Tongue (tissue), 2 donors: ENCODE measurements around the gene SPTLC1. TPM values are rescaled to one million over a fixed set of nuclear protein-coding genes. Genes with fewer than 3 reads are reported as not detected.
"Not testable (repeated sequence)": the region's sequence is repeated elsewhere in the genome, so short reads cannot be mapped to it uniquely, and the experiment has no call there.

ENCODE experiments used
- DNase-seq: peaks from one replicate; pipeline ENCODE4 v3.0.0-alpha.2; 2015
- total RNA-seq: library from RNA; depleted of rRNA; stranded (reverse); fragments of >200 nt; gene quantifications from one replicate; pipeline ENCODE4 v1.2.3, GENCODE V29; 2014

Gene SPTLC1, protein sequence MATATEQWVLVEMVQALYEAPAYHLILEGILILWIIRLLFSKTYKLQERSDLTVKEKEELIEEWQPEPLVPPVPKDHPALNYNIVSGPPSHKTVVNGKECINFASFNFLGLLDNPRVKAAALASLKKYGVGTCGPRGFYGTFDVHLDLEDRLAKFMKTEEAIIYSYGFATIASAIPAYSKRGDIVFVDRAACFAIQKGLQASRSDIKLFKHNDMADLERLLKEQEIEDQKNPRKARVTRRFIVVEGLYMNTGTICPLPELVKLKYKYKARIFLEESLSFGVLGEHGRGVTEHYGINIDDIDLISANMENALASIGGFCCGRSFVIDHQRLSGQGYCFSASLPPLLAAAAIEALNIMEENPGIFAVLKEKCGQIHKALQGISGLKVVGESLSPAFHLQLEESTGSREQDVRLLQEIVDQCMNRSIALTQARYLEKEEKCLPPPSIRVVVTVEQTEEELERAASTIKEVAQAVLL
- total RNA-seq: 91.9 TPM

DNA sequence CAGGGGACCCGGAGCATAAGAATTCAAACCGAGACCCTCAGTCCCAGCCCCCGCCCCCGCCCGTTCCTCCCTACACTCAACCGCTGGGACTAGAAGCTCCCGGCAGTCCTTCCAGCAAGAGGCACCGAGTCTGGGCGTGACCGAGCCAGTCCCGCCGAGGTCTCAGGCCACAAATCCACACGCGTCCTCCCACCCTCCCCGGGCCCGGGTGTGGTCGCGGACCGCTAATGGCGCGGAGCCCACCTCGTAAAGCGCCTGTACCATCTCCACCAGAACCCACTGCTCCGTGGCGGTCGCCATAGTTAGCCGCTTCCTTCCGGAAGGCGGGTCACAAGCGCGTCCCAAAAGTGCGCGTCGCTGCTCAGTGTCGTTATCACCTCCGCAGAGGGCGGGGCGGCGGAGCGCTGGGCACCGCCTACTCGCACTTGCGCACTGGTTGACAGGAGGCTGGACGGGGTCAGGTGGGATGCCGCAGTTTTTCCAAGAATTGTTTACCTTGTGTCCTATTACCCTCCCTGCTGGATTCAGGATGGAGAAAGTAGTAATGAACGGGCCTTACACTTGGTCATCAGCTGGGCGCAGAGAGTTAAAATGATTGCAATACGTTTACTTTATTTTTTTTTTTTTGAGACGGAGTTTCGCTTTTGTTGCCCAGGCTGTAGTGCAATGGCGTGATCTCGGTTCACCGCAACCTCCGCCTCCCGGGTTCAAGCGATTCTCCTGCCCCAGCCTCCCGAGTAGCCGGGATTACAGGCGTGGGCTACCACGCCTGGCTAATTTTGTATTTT, at the start of gene SPTLC1:
Gene SPTLC1 (minus strand): TSS at position 343 of the 788 bp plus-strand sequence. CDS start 43 bp downstream, at position 300.
- peak; percentile 98 for DNase-seq

DNA sequence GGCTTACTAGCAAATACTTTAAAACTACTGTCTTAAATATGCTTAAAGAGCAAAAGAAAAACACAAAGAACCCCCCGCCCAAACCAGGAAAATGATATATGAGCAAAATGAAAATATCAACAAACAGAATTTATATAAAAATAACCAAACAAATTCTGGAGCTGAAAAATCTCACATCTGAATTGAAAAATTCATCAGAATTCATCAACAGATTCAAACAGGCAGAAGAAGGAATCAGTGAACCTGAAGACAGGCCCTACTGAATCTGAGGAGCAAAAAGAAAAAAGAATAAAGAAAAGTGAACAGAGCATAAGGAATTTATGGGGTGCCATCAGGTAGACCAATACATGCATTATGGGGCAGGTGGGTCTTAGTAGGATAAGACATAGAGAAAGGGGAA, 49.8 kb upstream of the SPTLC1 start:
- DNase-seq: no peak

DNA sequence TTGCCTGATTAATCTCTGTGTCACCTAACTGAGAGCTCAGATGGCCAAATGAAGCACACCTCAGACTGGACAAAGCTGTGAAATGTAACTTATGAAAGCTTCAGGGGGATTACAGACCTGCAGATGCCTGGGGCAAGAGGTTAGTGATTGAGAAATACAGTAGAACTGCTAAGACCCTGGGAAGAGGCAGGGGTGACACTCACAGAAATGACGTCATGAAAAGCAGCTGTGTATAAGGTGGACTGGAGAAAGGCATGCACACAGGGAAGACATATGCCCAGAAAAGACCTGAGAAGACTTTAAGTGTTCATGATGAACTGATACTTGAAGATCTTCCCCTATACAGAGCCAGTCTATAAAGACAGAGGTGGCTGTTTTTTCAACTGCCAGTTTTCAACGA, 49.3 kb upstream of the SPTLC1 start:
- no peak for DNase-seq

DNA sequence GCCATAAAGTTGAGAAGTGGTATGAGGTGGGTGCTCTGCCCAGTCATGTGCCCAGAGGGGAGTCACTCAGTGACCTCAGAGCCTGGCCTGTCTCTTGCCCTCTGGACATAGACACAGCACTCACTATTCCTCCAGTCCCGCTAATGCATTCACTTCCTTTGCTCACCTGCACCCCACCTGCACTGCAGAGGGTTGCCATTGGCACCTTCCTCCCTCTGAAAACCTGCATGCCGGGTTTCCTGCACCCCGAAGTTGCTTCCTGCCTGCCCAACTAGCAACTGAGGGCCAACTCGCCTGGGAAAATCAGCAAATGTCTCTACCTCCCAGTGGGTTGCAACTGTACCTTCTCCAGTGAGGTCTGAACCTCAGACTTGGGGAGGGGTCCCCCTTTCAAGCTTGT, 48.1 kb upstream of the SPTLC1 start:
- DNase-seq: no peak

DNA sequence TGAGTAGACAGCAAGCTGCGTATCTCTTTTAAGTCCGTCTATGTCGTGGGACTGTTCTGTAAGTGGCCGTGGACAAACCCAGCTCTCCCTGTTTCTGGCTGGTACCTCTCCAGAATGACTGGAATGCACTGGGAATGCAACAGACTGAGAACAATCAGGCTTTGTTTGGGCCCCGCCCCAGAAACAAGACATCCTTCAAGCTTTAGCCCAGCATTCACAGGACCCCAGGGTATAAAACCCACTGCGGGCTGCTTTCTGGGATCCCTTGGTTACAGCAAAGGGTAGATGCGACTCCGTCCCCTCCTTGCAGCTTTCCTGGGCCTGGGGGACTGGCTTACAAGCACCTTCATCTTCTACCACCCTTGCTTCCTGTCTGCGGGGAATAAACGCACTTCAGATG, 45.6 kb upstream of the SPTLC1 start:
- DNase-seq: no peak

DNA sequence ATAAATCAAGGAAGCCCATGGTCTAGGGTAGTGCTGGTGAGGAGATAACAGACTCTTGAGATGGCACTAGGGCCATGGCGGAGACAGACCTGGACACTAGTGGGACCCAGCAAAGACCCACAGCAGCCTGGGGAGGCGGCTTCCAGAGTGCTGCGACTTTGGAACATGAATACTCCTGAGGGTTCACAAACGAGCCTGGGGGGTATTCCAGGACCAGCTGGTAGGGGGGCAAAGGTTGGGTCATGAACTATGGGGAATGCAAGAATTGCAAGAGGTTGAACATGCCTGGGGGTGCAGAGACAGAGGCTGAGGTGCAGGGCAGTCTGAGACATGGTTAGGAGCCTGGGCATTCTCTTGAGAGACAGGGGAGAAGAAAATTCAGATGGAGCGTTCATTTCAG, 43.8 kb upstream of the SPTLC1 start:
- DNase-seq: no peak

DNA sequence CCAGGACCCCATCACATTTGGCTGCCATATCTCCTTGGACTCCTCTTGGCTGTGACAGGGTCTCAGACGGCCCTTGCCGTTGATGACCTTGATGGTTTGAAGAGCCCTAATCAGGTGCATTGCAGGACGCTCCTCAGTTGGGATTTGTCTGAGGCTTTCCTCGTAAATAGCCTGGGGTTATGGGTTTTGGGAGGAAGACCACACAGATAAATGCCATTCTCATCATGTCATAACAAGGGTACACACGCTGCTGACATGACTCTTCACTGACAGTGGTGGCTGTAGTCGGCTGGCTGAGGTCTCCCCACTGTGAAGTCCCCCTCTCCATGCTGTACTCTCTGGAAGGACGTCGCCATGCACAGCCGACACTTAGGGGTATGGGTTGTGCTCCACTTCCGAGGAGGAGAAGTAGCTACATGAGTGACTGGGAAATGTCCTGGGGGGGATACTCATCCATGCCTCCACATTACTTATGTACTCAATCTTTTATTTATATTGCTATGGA, 42.9 kb upstream of the SPTLC1 start:
- no peak for DNase-seq

DNA sequence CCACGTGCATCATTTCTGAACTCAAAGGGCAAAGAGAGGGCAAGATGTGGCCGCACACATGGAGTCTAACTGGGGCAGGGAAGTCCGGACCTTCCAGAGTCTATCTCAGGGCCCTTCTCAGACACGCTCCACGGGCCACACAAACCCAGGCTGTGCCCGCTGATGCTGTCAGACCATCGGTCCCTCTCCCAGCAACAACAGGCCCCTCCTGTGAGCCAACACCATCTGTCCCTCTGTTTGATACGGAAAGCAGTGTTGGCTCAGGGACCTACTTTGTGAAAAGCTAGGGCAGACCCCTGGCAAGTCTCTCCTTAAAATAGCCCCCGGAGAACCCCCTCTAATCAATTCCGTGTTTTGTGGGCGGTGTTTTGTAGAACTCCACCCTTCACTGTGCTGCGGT, 40.5 kb upstream of the SPTLC1 start:
- not testable (repeated sequence) for DNase-seq

DNA sequence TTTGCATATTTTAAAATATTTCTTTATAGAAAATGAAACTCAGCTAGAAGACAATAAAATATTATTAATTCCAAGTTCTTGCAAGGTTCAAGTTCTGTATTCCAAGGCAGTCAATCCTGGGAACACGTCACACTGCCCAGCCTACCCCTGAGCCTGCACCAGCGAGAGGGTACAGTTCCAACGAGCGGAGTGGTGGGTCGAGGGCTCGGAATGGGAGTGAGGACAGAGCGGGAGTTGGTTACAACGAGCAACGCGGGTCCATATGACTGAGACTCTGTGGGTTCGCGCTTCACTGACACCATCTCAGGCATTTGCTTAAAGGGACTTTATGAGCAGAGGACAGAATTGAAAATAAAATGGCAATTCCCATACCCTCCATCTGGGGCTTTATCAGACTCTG, 40.0 kb upstream of the SPTLC1 start:
- DNase-seq: no peak

DNA sequence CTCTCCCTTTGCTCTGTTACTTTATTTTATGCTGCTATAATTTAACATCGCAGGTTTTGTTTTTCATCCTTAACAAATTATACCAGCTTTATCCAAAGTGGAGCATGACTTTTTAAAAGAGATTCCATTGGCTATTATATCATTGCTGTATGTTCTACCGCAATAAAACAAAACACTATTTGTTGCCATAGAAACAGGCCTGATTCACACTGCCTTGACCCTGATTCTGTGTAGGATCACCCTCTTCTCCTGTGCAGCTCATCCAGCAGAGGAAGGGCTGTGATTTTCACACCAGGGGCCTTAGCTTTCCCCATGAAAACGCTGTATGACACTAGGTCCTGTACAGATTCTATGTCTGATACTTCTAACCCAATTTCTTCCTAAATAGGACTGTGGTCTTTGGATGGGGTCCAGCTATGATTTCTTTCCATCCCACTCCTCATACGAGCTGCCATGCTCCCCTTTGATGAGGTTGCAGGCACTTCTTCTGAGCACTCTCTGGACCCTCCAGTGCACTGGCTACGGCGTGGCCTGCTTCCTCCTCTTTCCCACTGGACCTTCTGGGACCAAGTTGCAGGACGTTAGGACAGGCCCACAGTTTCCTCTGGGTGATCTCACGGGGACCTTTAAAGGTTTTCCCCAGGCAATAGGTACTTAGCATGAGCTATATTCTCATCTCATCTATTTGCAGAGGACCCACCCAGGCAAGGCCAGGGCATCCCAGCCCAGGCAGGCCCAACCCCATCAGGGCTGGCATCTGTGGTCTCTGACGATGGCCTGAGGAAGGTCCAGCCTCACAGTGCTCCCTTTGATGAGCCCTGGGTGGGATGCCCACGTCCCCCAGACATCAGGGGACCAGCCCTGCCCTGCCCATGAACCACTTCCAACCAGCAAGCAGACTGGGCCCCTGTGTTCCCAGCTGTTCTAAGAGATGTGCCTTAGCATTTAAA, 38.5 kb upstream of the SPTLC1 start:
- not testable (repeated sequence) for DNase-seq

DNA sequence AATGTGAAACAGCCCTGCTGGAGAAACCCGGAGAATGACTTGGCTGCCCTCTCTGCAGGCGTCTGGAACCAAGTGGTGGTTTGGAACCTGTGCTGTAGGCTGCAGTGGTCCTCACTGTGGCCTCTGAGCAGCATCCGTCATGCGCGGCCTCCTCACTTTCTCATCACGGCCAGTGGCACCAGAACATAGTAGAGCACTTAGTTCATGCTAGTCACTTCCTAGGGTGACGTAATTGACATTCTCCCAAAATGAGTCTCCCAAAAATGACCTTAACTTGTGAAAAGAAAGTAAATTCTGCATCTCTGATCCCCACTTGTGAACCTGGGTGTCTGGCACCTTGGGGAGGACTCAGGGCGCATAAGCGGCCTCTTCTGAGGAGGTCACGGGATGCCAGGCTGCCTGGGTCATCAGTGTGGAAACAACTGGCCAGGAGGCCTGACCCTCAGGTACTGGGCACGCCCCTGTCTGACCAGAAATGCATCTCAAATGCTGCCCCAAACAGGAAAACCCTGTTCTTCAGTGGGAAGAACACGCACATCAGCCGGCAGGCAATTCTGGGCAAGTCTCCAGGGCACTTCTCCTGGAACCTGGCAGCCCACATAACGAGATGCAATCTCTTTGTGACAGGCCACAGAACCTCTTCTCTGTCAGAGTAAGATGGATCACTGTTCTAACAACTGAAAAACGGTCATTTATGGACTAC, 36.6 kb upstream of the SPTLC1 start:
- no peak for DNase-seq

DNA sequence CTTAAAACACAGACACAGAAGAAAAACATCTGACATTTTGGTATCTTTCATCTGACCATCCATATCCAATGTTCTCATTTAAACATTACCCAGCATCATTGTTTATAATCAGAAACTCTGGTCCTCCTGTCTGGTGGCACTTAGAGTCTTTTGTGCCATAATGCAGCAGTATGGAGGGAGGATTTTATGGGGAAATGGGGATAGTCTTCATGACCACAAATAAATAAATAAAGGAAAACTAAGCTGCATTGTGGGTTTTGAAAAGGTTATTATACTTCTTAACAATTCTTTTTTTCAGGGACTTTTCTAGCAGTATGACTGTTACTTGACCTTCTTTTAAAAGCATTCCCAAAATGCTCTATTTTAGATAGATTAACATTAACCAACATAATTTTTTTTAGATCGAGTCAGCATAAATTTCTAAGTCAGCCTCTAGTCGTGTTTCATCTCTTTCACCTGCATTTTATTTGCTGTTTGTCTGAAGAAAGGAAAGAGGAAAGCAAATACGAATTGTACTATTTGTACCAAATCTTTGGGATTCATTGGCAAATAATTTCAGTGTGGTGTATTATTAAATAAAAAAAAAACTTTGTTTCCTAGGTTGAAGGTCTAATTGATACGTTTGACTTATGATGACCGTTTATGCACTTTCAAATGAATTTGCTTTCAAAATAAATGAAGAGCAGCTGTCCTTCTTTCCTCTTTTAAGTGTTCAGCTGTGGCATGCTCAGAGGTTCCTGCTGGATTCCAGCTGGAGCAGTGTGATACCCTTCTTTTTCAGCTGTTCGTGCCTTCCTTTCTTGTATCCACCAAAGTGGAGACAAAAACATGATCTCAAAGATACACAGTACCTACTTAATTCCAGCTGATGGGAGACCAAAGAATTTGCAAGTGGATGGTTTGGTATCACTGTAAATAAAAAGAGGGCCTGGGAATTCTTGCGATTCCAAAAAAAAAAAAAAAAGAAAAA, 35.6 kb upstream of the SPTLC1 start:
- not testable (repeated sequence) for DNase-seq

DNA sequence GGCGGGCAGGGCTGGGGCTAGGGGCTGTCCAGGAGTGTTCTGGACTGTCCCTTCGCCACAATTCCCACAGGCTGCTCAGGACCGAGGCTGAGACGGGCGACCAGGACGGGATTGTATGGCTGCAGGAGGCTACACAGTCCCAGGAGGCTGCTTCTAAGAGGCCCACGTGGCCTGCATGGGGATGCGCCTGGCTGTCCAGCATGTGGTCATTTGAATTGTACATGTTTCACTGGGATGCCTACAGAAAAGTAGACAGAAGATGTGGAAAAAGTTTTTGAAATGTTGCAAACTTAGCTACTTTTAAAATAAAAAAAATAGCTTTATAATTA, 32.6 kb upstream of the SPTLC1 start:
- no peak for DNase-seq

DNA sequence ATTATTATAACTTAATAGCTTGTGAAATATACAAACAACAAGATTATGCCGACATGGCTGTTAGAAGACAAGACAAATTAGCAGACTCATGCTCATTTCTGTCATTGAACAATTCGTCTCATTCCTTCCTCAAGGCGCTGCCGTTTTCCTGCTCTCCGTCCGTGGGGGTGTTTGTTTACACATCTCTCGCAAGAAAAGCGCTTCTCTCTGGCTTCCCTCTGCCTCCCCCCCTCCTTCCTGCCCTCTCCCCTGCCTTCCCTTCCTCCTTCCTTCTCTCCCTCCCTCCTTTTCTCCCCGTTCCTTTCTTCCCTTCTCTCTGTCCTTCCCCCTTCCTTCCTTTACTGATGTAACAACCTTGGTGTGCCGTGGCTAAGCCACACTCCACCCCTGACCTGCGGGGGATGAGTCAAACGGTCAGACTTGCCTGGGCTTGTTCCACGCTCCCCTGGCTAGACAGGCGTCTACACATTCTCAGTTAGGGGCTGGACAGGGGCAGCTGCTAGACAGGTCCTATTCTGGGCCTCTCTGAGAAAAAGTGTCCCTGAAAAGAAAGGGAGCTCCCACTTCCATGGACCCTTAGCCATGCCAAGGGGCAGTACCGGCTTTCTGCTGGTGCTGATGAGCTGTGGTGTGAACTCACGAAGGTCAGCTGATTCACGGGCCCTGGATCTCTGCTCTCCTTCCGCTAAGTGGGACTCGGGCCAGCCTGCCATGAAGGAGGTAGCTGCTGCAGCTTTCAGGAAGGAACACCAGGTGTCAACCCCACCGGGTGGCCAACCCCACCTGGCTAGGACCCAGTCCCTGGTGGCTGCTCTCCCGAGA, 32.0 kb upstream of the SPTLC1 start:
- DNase-seq: peak; percentile 59

DNA sequence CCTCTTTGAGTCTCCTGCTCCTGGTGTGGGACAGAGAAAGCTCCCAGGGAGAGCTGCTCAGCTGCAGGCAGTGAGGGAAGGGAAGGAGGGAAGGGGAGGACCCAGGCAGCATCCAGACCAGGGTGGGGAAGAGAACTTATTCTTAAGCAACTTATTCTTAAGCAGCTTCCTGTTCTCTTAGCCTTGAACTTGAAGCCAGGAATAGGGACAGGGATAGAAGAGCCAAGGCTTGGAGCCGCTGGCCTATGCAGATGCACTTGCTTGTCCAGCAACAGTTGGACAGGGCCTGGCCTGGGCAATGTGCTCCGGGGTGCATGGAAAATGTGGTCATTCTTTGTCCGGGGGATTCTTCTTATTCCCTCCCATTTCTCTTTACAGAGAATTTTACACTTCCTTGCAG, 31.4 kb upstream of the SPTLC1 start:
- no peak for DNase-seq

DNA sequence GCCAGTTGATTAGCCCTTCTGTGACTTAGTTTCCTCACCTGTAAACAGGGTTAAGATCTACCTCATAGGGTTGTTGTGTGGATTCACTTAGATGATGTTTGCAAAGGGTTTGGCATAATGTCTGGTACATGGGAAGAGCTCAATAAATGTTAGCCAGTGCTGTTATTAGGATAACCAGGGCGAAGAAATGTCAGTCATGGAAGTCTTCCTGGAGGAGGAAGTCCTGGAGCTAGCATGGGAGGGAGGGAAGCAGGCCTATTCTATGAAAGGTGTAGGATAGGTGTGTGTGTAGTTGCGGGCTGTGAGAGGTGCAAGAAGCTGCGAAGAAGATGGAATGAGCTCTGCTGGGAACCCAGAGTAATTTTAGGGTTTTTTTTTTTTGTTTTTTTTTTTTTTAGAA, 30.6 kb upstream of the SPTLC1 start:
- DNase-seq: not testable (repeated sequence)

DNA sequence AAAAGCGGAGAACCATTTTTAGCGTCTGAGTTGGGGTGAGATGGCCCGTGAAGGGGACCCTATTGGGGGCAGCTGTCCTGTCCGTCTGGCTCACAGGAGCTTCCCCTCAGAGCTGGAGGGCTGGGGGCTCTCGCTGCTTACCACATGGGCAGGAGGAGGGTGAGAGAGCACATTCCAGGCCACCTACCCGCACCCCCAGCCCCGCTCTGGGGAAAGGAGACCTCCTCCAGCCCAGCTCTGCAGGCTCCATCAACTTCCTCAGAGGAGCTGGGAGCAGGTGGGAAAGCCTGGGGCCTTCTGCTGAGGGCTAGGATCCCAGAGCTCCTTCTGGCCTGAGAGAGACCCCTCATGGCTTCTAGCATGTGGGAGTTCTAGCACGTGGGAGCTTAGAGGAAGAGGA, 27.1 kb upstream of the SPTLC1 start:
- no peak for DNase-seq

DNA sequence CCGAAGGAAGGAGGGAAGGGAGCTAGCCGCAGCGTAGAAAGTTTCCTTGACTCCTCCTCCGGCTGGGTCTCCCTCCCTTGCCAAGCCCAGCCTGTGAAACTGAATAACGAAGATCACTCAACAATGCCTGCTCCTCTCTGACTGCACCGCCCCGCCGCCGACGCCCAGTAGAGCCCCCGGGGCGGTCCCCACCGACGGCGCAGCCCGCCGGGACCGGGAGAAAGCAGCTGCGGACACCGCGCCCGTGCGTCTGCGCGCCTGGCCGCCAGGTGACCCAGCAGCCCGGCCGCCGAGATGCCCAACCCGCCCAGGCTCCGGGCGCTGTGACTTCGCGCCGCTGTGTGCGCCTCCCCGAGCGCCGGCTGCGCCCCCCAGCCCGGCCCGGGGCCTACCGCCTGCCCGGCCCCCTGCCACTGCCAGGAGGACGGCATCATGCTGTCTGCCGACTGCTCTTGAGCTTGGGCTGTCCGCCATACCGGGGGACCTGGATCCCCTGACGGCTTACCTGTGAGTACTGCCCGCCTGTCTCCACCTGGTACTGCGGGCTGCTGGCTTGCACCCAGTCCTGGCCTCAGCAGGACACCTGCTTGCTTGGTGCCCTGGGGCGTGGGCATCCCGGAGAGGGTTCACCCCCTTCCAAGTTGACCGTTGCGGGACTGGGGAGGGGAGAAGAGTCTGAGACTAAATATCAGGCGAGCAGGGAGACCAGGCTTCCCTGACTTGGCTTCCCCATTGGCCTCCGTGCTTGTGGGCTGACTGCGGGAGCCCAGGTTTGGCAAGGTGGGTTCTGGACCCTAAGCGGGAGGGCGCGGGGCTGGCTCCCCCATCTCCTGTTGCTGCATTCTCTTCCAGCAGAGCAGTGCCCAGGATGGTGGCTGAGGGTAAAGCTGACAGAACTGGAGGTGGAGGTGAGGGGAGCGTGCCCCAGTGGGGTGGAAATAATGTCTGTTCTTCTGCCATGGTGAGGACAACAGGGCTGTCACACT, 26.2 kb upstream of the SPTLC1 start:
- peak; percentile 58 for DNase-seq
